Skeletal muscle tissue (tissue), 4 donors: Measurements from ENCODE around the gene ASAP2. TPM values are rescaled to one million over a fixed set of nuclear protein-coding genes. Genes with fewer than 3 reads are reported as not detected.

Experiments used
- H3K27ac ChIP-seq: one replicate; pipeline ENCODE4 v1.7.0; 2013; ENCODE audit warnings: mild to moderate bottlenecking, low read depth, low read length, inconsistent platforms
- H3K27me3 ChIP-seq, 3 donors: one replicate each; pipeline ENCODE4 v1.7.0; 2013; ENCODE audit warnings: low read length in 3 of 3; ENCODE audit not compliant: control insufficient read depth in 3 of 3, insufficient read depth in 3 of 3
- H3K36me3 ChIP-seq, 3 donors: one replicate each; pipeline ENCODE4 v1.7.0; 2013; ENCODE audit warnings: low read length in 3 of 3; ENCODE audit not compliant: control insufficient read depth in 3 of 3, insufficient read depth in 3 of 3
- H3K4me1 ChIP-seq, 3 donors: one replicate each; pipeline ENCODE4 v1.7.0; 2013; ENCODE audit warnings: low read length in 3 of 3, mild to moderate bottlenecking in 3 of 3; ENCODE audit not compliant: control insufficient read depth in 3 of 3, insufficient read depth in 3 of 3
- H3K4me3 ChIP-seq, 3 donors: one replicate each; pipeline ENCODE4 v1.7.0; 2013; ENCODE audit warnings: low read length in 3 of 3
- H3K9ac ChIP-seq, 3 donors: one replicate each; pipeline ENCODE4 v1.7.0; 2013; ENCODE audit warnings: low read length in 3 of 3, mild to moderate bottlenecking in 3 of 3, moderate library complexity in 2 of 3, low read depth in 1 of 3
- H3K9me3 ChIP-seq, 3 donors: one replicate each; pipeline ENCODE4 v1.7.0; 2013; ENCODE audit warnings: low read length in 3 of 3; ENCODE audit not compliant: control insufficient read depth in 3 of 3
- total RNA-seq: library from RNA; depleted of rRNA; stranded (reverse); fragments of >200 nt; gene quantifications from one replicate; pipeline ENCODE4 v1.2.3, GENCODE V29; 2014
- donor health status: Osteomylitis.

The ASAP2 gene
- total RNA-seq, 1 donor from 2014 or later, result 17.7 TPM

DNA sequence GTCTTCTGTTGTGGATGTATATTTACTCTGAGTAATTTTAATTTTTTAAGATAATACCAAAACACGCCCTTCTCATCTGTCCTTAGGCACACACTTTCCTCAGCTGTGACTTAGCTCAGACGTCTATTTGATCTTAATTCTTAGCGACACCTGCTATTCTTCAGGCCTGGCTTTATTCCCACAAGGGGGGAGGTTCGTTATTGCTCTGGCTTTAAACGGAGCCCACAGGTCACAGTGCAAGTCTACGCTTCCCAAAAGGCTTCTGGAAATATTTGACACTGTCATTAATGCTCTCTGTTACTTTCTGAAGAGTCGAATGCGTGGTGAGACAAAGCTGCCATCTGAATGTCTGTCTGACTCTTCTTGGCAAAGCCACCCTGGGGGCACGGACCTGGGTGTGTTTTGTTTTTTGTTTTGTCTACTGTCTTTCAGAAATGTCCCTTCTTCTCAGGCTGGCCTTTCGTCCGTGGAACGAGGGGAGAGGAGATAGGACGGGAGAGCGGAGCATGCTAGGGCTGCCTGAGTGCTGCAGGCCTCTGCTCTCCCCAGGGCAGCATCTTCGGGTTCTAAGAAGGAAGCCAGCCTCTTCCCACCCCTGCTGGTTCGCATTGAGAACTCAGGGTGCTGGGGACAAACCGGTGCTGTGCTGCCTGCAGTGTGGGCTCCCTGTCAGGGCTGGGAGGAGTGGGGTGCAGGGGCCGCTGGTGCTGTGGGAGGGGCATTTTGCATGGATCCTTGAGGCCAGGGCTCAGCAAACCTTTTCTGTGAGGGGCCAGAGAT is 61.9 kb downstream of the ASAP2 start:
- Histone ChIP-seq H3K9me3 (no peaks in the 10 kb centered on the region), H3K9ac (peak overlapping the region in 1 of 3 donors; percentile 25), H3K4me1 (peaks cover 5 to 13% (median 12%) of the 10 kb centered on the region in 3 donors), H3K4me3 (no peak overlapping the region), H3K36me3 (no peaks in the 10 kb centered on the region), H3K27me3 (no peaks in the 10 kb centered on the region), H3K27ac (no peak overlapping the region)

DNA sequence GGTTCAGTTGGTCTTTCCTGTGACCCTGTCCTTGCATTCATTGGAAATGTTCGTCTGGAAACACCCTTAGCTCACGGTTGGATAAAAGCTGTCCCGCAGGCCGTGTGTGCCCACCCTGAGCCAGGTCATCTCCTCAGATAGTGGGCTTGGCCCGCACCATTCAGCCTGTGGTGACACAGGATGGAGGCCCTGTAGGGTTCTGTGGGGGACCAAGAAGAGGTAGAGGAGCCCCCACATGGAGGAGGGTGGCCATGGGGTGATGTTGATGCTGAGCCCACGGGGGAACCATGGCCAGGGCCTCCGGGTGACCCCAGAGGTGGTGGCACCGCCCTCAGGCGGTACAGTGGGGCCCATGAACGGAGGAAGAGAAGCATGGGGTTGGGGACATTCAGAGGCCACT is 62.7 kb downstream of the ASAP2 start:
- H3K27ac ChIP-seq, result no peak overlapping the region
- no peak overlapping the region for H3K9ac ChIP-seq
- no peaks in the 10 kb centered on the region for H3K9me3 ChIP-seq
- H3K4me1 ChIP-seq, result peaks cover 3 to 8% (median 7%) of the 10 kb centered on the region in 3 donors
- no peaks in the 10 kb centered on the region for H3K27me3 ChIP-seq
- no peak overlapping the region for H3K4me3 ChIP-seq
- no peaks in the 10 kb centered on the region for H3K36me3 ChIP-seq

DNA sequence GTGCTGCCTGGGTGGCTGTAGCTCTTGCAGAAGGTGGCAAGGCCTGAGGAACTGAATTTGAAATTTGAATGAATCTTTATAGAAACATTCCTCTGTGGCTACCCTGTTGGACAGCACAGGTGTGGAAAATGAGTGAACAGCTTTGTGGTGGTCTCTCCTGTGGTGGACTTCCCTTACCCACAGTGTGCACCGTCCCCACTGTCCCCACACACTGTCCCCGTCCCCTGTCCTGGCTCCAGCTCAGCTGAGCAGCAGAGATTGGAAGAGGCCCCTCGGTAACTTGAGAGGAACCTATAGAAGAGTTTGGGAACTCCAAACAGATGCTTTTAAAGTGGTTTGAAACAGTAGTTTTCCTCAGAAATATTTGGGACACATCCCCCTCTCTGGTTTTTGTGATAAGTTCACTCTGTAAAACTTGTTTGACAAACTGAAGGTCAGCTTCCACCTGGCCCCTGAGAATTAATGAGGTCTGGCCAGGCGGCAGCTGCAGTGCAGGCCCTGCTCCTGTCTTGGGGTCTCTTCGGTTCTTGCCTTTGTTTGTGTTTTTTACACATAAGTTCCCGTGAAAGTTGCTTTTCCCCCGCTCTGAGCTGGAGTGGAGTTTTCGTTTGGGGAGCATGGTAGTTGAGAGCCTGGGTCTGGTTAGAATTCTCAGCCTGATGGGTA is 63.2 kb downstream of the ASAP2 start:
- no peak overlapping the region for H3K27ac ChIP-seq
- no peak overlapping the region for H3K4me3 ChIP-seq
- H3K4me1 ChIP-seq, result peaks cover 0 to 3% (median 3%) of the 10 kb centered on the region in 3 donors
- no peaks in the 10 kb centered on the region for H3K27me3 ChIP-seq
- no peak overlapping the region for H3K9ac ChIP-seq
- no peaks in the 10 kb centered on the region for H3K9me3 ChIP-seq
- H3K36me3 ChIP-seq, result no peaks in the 10 kb centered on the region

DNA sequence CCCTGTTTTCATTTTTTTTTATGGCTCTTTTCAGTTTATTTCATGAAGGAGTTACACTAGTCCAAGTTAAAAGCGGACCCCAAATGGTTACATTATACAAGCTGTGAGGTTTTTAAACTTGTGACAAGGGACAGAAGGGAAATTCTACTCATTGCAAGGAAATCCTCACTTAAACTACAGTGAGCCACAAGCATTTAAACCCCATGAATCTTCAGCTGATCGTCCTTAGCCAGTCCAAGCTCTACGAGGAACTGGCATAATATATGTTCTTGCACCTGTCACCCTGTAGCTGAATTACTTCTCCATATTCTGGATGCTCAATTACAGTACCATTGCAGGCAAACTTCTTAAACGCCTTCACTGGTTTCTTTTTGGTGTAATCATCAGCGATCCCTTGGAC is 64.5 kb downstream of the ASAP2 start:
- no peaks in the 10 kb centered on the region for H3K27me3 ChIP-seq
- no peak overlapping the region for H3K4me3 ChIP-seq
- no peaks in the 10 kb centered on the region for H3K9me3 ChIP-seq
- H3K36me3 ChIP-seq, result no peaks in the 10 kb centered on the region
- H3K27ac ChIP-seq, result no peak overlapping the region
- H3K4me1 ChIP-seq, result peaks cover 6 to 15% (median 14%) of the 10 kb centered on the region in 3 donors
- no peak overlapping the region for H3K9ac ChIP-seq

DNA sequence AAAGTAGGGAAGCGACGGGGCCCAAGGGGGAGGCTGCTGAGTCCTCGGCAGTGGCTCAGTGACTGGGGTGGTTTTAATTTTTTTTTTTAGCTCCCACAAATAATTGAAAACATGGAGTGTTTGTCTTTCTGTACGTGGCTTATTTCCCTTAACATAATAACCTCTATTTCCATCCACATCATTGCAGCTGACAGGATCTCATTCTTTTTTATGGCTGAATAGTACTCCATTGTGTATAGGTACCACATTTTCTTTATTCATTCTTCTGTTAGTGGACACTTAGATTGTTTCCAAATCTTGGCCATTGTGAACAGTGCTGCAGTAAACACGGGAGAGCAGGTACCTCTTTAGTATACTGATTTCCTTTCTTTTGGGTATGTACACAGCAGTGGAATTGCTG is 65.1 kb downstream of the ASAP2 start:
- Histone ChIP-seq H3K27ac (no peak overlapping the region), H3K27me3 (no peaks in the 10 kb centered on the region), H3K4me3 (no peak overlapping the region), H3K36me3 (no peaks in the 10 kb centered on the region), H3K9ac (no peak overlapping the region), H3K4me1 (peaks cover 7 to 19% (median 16%) of the 10 kb centered on the region in 3 donors), H3K9me3 (no peaks in the 10 kb centered on the region)

DNA sequence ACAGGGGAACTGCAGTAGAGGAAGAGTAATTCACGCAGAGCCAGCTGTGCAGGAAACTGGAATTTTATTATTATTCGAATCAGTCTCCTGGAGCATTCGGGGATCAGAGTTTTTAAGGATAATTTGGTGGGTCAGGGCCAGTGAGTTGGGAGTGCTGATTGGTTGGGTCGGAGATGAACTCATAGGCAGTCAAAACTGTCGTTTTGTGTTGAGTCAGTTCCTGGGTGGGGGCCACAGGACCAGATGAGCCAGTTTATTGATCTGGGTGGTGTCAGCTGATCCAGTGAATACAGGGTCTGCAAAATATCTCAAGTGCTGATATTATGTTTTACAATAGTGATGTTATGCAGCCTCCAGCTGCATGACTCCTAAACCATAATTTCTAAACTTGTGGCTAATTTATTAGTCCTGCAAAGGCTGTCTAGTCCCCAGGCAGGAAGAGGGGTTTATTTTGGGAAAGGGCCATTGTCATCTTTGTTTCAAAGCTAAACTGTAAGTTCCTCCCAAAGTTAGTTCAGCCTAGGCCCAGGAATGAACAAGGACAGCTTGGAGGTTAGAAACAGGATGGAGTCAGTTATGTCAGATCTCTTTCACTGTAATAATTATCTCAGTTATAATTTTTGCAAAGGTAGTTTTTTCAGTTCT is 67.0 kb downstream of the ASAP2 start:
- Histone ChIP-seq H3K27ac (no peak overlapping the region), H3K4me1 (peaks cover 13 to 25% (median 18%) of the 10 kb centered on the region in 3 donors), H3K36me3 (no peaks in the 10 kb centered on the region), H3K9ac (no peak overlapping the region), H3K27me3 (no peaks in the 10 kb centered on the region), H3K4me3 (no peak overlapping the region), H3K9me3 (no peaks in the 10 kb centered on the region)

DNA sequence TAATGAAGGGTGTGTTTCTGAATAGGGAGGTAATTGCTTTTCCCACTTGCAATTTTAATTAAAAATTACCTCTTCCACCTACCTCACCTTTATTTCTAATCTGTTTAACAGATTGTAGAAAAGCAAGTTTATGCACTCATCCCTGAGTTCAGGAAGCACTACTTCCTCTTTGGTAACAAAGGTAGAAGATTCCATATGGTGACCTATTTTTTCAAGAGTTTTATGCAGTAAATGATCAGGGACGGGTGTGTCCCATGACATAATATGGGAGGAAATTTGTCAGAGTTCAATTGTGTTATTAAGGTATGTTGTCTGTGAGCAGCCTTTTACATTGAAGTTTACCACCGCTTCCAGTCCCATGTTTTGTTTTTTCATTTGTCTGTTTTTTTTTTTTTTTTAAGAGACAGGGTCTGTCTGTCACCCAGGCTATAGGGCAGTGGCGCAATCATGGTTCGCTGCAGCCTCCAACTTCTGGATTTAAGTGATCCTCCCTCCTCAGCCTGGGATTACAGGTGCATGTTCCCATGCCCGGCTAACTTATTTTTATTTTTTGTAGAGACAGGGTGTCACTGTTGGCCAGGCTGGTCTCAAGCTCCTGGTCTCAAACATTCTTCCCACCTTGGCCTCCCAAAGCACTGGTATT is 68.2 kb downstream of the ASAP2 start:
- H3K27ac ChIP-seq, result no peak overlapping the region
- H3K36me3 ChIP-seq, result peaks cover 0 to 2% (median 0%) of the 10 kb centered on the region in 3 donors
- no peaks in the 10 kb centered on the region for H3K27me3 ChIP-seq
- no peaks in the 10 kb centered on the region for H3K9me3 ChIP-seq
- no peak overlapping the region for H3K9ac ChIP-seq
- peaks cover 18 to 29% (median 22%) of the 10 kb centered on the region in 3 donors for H3K4me1 ChIP-seq
- no peak overlapping the region for H3K4me3 ChIP-seq

DNA sequence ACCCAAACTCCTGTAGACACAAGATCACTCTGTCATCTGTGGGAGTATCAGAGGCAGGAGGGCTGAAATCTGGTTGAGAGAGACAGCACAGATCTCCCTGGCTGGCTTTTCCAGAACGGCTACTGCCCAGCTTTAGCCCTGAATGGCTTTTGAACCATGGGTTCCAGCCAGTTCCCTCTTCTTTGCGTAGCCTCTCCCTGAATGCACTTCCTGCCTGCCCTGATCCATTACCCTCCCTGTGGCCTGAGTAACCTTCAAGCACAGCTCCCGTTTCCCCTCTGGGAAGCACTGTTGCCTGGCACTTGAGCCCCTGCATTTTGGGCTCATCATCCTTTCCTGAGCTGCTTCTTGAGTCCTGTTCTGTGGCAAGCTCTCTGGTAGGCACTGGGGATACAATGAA is 68.8 kb downstream of the ASAP2 start:
- H3K9ac ChIP-seq, result no peak overlapping the region
- H3K9me3 ChIP-seq, result no peaks in the 10 kb centered on the region
- no peak overlapping the region for H3K4me3 ChIP-seq
- peaks cover 18 to 34% (median 25%) of the 10 kb centered on the region in 3 donors for H3K4me1 ChIP-seq
- no peaks in the 10 kb centered on the region for H3K27me3 ChIP-seq
- no peak overlapping the region for H3K27ac ChIP-seq
- H3K36me3 ChIP-seq, result peaks cover 0 to 2% (median 0%) of the 10 kb centered on the region in 3 donors

DNA sequence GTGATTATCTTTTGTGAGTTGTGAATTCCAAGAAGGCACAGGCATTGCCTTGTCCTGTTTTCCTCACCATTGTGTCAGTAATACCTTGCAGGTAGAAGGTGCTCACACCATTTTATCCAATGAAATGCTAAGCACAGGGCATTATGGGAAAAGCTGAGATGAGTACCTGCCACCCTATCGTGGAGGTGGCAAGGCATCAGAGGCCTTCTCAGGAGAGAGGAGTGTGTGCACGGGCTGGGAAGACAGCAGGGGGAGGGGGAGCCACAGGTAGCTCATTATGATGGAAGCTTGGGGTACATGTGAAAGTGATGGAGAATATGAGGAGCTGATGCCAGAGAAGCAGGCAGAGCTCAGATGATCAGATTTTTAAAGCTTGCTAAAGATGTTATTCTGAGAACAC is 69.5 kb downstream of the ASAP2 start:
- Histone ChIP-seq H3K4me1 (peaks cover 18 to 34% (median 25%) of the 10 kb centered on the region in 3 donors), H3K9me3 (no peaks in the 10 kb centered on the region), H3K27ac (no peak overlapping the region), H3K27me3 (no peaks in the 10 kb centered on the region), H3K4me3 (no peak overlapping the region), H3K9ac (no peak overlapping the region), H3K36me3 (peaks cover 0 to 2% (median 0%) of the 10 kb centered on the region in 3 donors)
